HepG2 (cell line): ENCODE results near the gene ABCC3. TPM values are rescaled to one million over a fixed set of nuclear protein-coding genes. Genes with fewer than 3 reads are reported as not detected.

Experiments used
- ARHGAP35 ChIP-seq: sonication (generic); formaldehyde crosslinking; IDR thresholded peaks from 2 replicates; pipeline ENCODE4 v1.9.0; 2022; ENCODE audit warnings: mild to moderate bottlenecking, inconsistent platforms, moderate library complexity, missing genetic modification reagents, borderline replicate concordance
- ASH2L ChIP-seq: fragments of 300-600, 200-600 bp; sonication (generic); IDR thresholded peaks from 2 replicates; pipeline ENCODE4 v1.7.0; 2017; ENCODE audit warnings: low read depth, mild to moderate bottlenecking, moderate library complexity, mixed read lengths, low read length; ENCODE audit not compliant: insufficient read length
- ATM ChIP-seq: fragments of 450-650 bp; IDR thresholded peaks from 2 replicates; pipeline ENCODE4 v1.7.1; 2017; ENCODE audit warnings: mild to moderate bottlenecking, borderline replicate concordance
- CBX2 ChIP-seq, 2 experiments: fragments of 200-600 bp in 1 of 2; sonication (generic); formaldehyde crosslinking in 1 of 2; IDR thresholded peaks; 2 replicates each; pipeline versions ENCODE4 v1.7.0 to v1.8.1; 2018 to 2022; ENCODE audit warnings: low read depth in 2 of 2, low read length in 1 of 2, mild to moderate bottlenecking in 1 of 2, missing genetic modification reagents in 1 of 2
- ELF3 ChIP-seq: IDR thresholded peaks from 2 replicates; pipeline ENCODE4 v1.6.1; 2016; ENCODE audit warnings: missing genetic modification reagents, missing compliant biosample characterization
- EZH2 ChIP-seq: conservative IDR thresholded peaks from 2 replicates; pipeline ENCODE4 v1.6.1; 2012; ENCODE audit warnings: mild to moderate bottlenecking, low read depth, low read length, moderate library complexity
- FOSL1 ChIP-seq: sonication (generic); formaldehyde crosslinking; IDR thresholded peaks from 2 replicates; pipeline ENCODE4 v1.9.0; 2021; ENCODE audit warnings: missing genetic modification reagents, borderline replicate concordance
- KLF11 ChIP-seq: IDR thresholded peaks from 2 replicates; pipeline ENCODE4 v1.6.1; 2016; ENCODE audit warnings: missing compliant biosample characterization
- MAFF ChIP-seq: IDR thresholded peaks from 2 replicates; pipeline ENCODE4 v1.6.1; 2011; ENCODE audit warnings: low read depth, low read length, improper control_type of control experiment
- MAFG ChIP-seq: sonication (generic); formaldehyde crosslinking; IDR thresholded peaks from 2 replicates; pipeline ENCODE4 v1.5.1; 2020; ENCODE audit warnings: mild to moderate bottlenecking, missing genetic modification reagents
- MBD4 ChIP-seq: IDR thresholded peaks from 2 replicates; pipeline ENCODE4 v1.6.1; 2012; ENCODE audit warnings: low read length, inconsistent platforms, borderline replicate concordance
- NONO ChIP-seq, 2 experiments: fragments of 450-650 bp in 1 of 2; sonication (generic) in 1 of 2; formaldehyde crosslinking in 1 of 2; IDR thresholded peaks in 1 of 2; conservative IDR thresholded peaks in 1 of 2; 2 replicates each; pipeline versions ENCODE4 v1.6.1 to v1.8.0; 2017 to 2022; ENCODE audit warnings: mild to moderate bottlenecking in 1 of 2, missing genetic modification reagents in 1 of 2, moderate library complexity in 1 of 2
- NR2C2 ChIP-seq: sonication (generic); formaldehyde crosslinking; IDR thresholded peaks from 2 replicates; pipeline ENCODE4 v1.4.0; 2020; ENCODE audit warnings: missing genetic modification reagents, mild to moderate bottlenecking, moderate library complexity, borderline replicate concordance
- PCBP1 ChIP-seq: fragments of 200-400 bp; formaldehyde crosslinking; IDR thresholded peaks from 2 replicates; pipeline ENCODE4 v1.6.1; 2017; ENCODE audit warnings: mild to moderate bottlenecking, low read depth, low read length, borderline replicate concordance
- SAP130 ChIP-seq: IDR thresholded peaks from 2 replicates; pipeline ENCODE4 v1.6.1; 2016; ENCODE audit warnings: low read depth
- SMYD3 ChIP-seq: sonication (generic); formaldehyde crosslinking; IDR thresholded peaks from 2 replicates; pipeline ENCODE4 v1.8.1; 2023; ENCODE audit warnings: mild to moderate bottlenecking, missing genetic modification reagents
- TBX3 ChIP-seq: fragments of 450-650 bp; IDR thresholded peaks from 2 replicates; pipeline ENCODE4 v1.6.1; 2017; ENCODE audit warnings: antibody characterized with exemption, mild to moderate bottlenecking, inconsistent platforms, borderline replicate concordance
- TCF12 ChIP-seq, 2 experiments: fragments of 450-650 bp in 1 of 2; sonication (generic) in 1 of 2; formaldehyde crosslinking in 1 of 2; IDR thresholded peaks; 2 replicates each; pipeline versions ENCODE4 v1.6.1 to v1.8.0; 2017 to 2022; ENCODE audit warnings: antibody characterized with exemption in 1 of 2, mild to moderate bottlenecking in 1 of 2, missing genetic modification reagents in 1 of 2, moderate library complexity in 1 of 2
- WIZ ChIP-seq: sonication (generic); formaldehyde crosslinking; IDR thresholded peaks from 2 replicates; pipeline ENCODE4 v1.5.1; 2020; ENCODE audit warnings: mild to moderate bottlenecking, missing genetic modification reagents
- ZBTB38 ChIP-seq: sonication (generic); formaldehyde crosslinking; IDR thresholded peaks from 2 replicates; pipeline ENCODE4 v1.5.1; 2020; ENCODE audit warnings: mild to moderate bottlenecking, missing genetic modification reagents
- ZKSCAN8 ChIP-seq: IDR thresholded peaks from 2 replicates; pipeline ENCODE4 v1.6.1; 2016; ENCODE audit warnings: borderline replicate concordance, missing genetic modification reagents, missing compliant biosample characterization
- ZNF136 ChIP-seq: sonication (generic); formaldehyde crosslinking; IDR thresholded peaks from 2 replicates; pipeline ENCODE4 v1.8.1; 2022; ENCODE audit warnings: low read depth, mild to moderate bottlenecking, moderate library complexity, missing genetic modification reagents
- ZNF263 ChIP-seq: sonication (generic); formaldehyde crosslinking; IDR thresholded peaks from 2 replicates; pipeline ENCODE4 v1.4.0; 2020; ENCODE audit warnings: missing genetic modification reagents
- ZNF274 ChIP-seq: sonication (generic); formaldehyde crosslinking; IDR thresholded peaks from 2 replicates; pipeline ENCODE4 v1.5.1; 2020; ENCODE audit warnings: mild to moderate bottlenecking, missing genetic modification reagents
- ZNF460 ChIP-seq: sonication (generic); formaldehyde crosslinking; IDR thresholded peaks from 2 replicates; pipeline ENCODE4 v1.5.1; 2020; ENCODE audit warnings: missing genetic modification reagents, mild to moderate bottlenecking, borderline replicate concordance
- ZNF552 ChIP-seq: sonication (generic); formaldehyde crosslinking; IDR thresholded peaks from 2 replicates; pipeline ENCODE4 v1.9.0; 2022; ENCODE audit warnings: missing genetic modification reagents, mild to moderate bottlenecking, borderline replicate concordance
- ZNF703 ChIP-seq: sonication (generic); formaldehyde crosslinking; IDR thresholded peaks from 2 replicates; pipeline ENCODE4 v1.5.1; 2020; ENCODE audit warnings: missing genetic modification reagents, mild to moderate bottlenecking, moderate library complexity, borderline replicate concordance
- ZNF724P ChIP-seq: sonication (generic); formaldehyde crosslinking; IDR thresholded peaks from 2 replicates; pipeline ENCODE4 v1.8.0; 2022; ENCODE audit warnings: missing genetic modification reagents, borderline replicate concordance
- ZNF839 ChIP-seq: sonication (generic); formaldehyde crosslinking; IDR thresholded peaks from 2 replicates; pipeline ENCODE4 v1.4.0; 2020; ENCODE audit warnings: missing genetic modification reagents, mild to moderate bottlenecking, borderline replicate concordance
- polyA plus RNA-seq, 8 experiments: library from polyadenylated mRNA; depleted of rRNA in 3 of 8; stranded (reverse) in 7 of 8; unstranded in 1 of 8; fragments of >200 nt; fragmentation: Illumina TruSeq in 4 of 8; extraction: Trizol in 4 of 8; gene quantifications; 2 replicates each; pipeline versions ENCODE4 v1.2.1 to v1.2.3, GENCODE V29; 2011 to 2016; ENCODE audit warnings: low read depth in 4 of 8, missing spikeins in 1 of 8, mixed read lengths in 1 of 8; ENCODE audit not compliant: insufficient read depth in 1 of 8
- total RNA-seq, 5 experiments: library from RNA; depleted of rRNA; stranded (reverse); fragments of >200 nt; fragmentation: Illumina TruSeq; extraction: Trizol; gene quantifications; 2 replicates each; pipeline ENCODE4 v1.2.3, GENCODE V29; 2016; ENCODE audit warnings: low read depth in 1 of 5
- TF ChIP-seq, protein P1 (sequence below): sonication (generic); formaldehyde crosslinking; IDR thresholded peaks from 2 replicates; pipeline ENCODE4 v1.8.0; 2023; ENCODE audit warnings: mild to moderate bottlenecking, missing genetic modification reagents

The ABCC3 gene
- total and polyA plus RNA-seq, 2 of the 13 experiments (the other 11 are each of a cell fraction or from before 2014, with no cell fraction given) = 25.2 to 50.7 TPM

DNA sequence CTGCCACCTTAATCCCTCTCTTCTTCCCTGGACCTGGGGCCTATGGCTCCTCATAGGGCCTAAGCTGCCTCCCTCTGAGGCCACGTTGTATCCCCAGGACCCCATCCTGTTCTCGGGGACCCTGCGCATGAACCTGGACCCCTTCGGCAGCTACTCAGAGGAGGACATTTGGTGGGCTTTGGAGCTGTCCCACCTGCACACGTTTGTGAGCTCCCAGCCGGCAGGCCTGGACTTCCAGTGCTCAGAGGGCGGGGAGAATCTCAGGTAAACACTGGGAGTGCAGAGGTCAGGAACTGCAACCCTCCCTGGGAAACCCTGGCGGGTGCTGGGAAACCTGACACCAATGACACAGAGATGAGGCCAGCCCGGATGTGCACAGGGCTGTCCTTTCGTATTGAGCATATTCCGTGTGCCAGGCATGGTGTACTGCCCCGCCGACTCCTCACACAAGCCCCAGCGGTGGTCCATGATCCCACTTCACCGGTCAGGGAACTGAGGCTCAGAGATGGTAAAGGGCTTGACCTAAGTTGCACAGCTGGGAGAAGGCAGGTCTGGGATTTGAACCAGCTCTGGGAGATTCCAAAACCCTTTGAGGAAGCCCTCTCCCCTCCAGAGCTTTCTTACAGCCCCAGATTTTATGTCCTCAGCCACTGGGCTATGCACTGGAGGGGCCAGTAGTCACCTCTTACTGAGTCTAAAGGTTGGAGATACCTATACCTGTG lies 50.1 kb downstream of the ABCC3 start (continued):
- no peak for TF ChIP-seq TCF12 (IDR thresholded peaks at IDR 0.05)
- TF ChIP-seq TCF12 (CRISPR knock-in tag; IDR thresholded peaks at IDR 0.05) = peak; percentile 88
- peak; percentile 90; the same call in 1 of the 2 replicates for TF ChIP-seq ZNF552 (CRISPR knock-in tag)
- peak; percentile 89 for TF ChIP-seq ZNF136 (CRISPR knock-in tag)
- peak; percentile 92; the same call in 1 of the 2 replicates for TF ChIP-seq KLF11 (CRISPR knock-in tag)
- peak; percentile 73; the same call in 1 of the 2 replicates for TF ChIP-seq TBX3
- TF ChIP-seq SMYD3 = peak; percentile 95
- TF ChIP-seq WIZ (CRISPR knock-in tag) = no peak
- no peak; the same call in 1 of the 2 replicates for TF ChIP-seq MBD4
- TF ChIP-seq ZKSCAN8 (CRISPR knock-in tag) = peak; percentile 96
- TF ChIP-seq ATM = no peak
- TF ChIP-seq FOSL1 (CRISPR knock-in tag) = peak; percentile 60; the same call in 1 of the 2 replicates
- peak; percentile 93 for TF ChIP-seq ELF3 (CRISPR knock-in tag)
- no peak for TF ChIP-seq PCBP1
- TF ChIP-seq MAFG (CRISPR knock-in tag) = no peak
- no peak for TF ChIP-seq ARHGAP35 (CRISPR knock-in tag)
- TF ChIP-seq SAP130 (CRISPR knock-in tag) = peak; percentile 99
- peak; percentile 15; the same call in 1 of the 2 replicates for TF ChIP-seq MAFF
- TF ChIP-seq ZNF274 (CRISPR knock-in tag) = peak; percentile 91; the same call in 1 of the 2 replicates
- TF ChIP-seq NONO (IDR thresholded peaks at IDR 0.05) = no peak
- TF ChIP-seq NONO (CRISPR knock-in tag; conservative IDR thresholded peaks at IDR 0.05) = peak; percentile 99
- no peak for TF ChIP-seq CBX2 (IDR thresholded peaks at IDR 0.05; ENCODE audit: low read depth, low read length)
- TF ChIP-seq CBX2 (CRISPR knock-in tag; IDR thresholded peaks at IDR 0.05; ENCODE audit: low read depth) = no peak; the same call in 1 of the 2 replicates
- TF ChIP-seq ZNF263 (CRISPR knock-in tag) = peak; percentile 74; the same call in 1 of the 2 replicates
- TF ChIP-seq, protein P1, sequence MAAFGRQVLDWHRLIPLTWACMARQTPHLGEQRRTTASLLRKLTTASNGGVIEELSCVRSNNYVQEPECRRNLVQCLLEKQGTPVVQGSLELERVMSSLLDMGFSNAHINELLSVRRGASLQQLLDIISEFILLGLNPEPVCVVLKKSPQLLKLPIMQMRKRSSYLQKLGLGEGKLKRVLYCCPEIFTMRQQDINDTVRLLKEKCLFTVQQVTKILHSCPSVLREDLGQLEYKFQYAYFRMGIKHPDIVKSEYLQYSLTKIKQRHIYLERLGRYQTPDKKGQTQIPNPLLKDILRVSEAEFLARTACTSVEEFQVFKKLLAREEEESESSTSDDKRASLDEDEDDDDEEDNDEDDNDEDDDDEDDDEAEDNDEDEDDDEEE (CRISPR knock-in tag) = peak; percentile 86; the same call in 1 of the 2 replicates
- TF ChIP-seq ZNF460 (CRISPR knock-in tag) = peak; percentile 48; the same call in 1 of the 2 replicates
- peak; percentile 97 for TF ChIP-seq ZBTB38 (CRISPR knock-in tag)
- peak; percentile 87; the same call in 1 of the 2 replicates for TF ChIP-seq ZNF839 (CRISPR knock-in tag)
- TF ChIP-seq ZNF724P (CRISPR knock-in tag) = peak; percentile 95; the same call in 1 of the 2 replicates
- TF ChIP-seq ASH2L = peak; percentile 88
- no peak for TF ChIP-seq EZH2
- peak; percentile 26; the same call in 1 of the 2 replicates for TF ChIP-seq ZNF703
- peak; percentile 93 for TF ChIP-seq NR2C2 (CRISPR knock-in tag)
